Adrenal gland (tissue), 12 donors: ENCODE measurements around the gene ANKS3. TPM values are rescaled to one million over a fixed set of nuclear protein-coding genes. Genes with fewer than 3 reads are reported as not detected.

ENCODE experiments used
- DNase-seq, 7 donors: peaks; one replicate each; pipeline ENCODE4 v3.0.0-alpha.2; 2019 to 2020
- H3K27ac ChIP-seq, 5 donors: fragments of 200-600 bp; sonication (generic) in 4 of 5; 1 replicate in 3 of 5; 2 replicates in 2 of 5; pipeline versions ENCODE4 v1.5.1 to v1.8.0; 2016 to 2020; ENCODE audit warnings: mild to moderate bottlenecking in 1 of 5
- H3K27me3 ChIP-seq: fragments of 200-600 bp; 2 replicates; pipeline ENCODE4 v1.8.0; 2021
- H3K36me3 ChIP-seq, 2 donors: fragments of 200-600 bp; replicated peaks in 1 of 2; 1 replicate in 1 of 2; 2 replicates in 1 of 2; pipeline versions ENCODE4 v1.5.1 to v1.8.0; 2018 to 2022
- H3K4me1 ChIP-seq, 2 donors: fragments of 200-600 bp; replicated peaks in 1 of 2; 1 replicate in 1 of 2; 2 replicates in 1 of 2; pipeline versions ENCODE4 v1.5.1 to v1.8.0; 2018 to 2021
- H3K4me3 ChIP-seq, 4 donors: fragments of 200-600 bp; sonication (generic) in 3 of 4; one replicate each; pipeline ENCODE4 v1.5.1; 2016 to 2018
- H3K9me3 ChIP-seq, 3 donors: fragments of 200-600 bp; sonication (generic) in 1 of 3; replicated peaks in 1 of 3; 1 replicate in 2 of 3; 2 replicates in 1 of 3; pipeline versions ENCODE4 v1.5.1 to v1.8.0; 2016 to 2021
- CTCF ChIP-seq, 6 experiments: fragments of 450-650 bp in 4 of 6; fragments of 200-600 bp in 2 of 6; sonication (generic) in 1 of 6; IDR thresholded peaks; 1 replicate in 5 of 6; 2 replicates in 1 of 6; pipeline versions ENCODE4 v1.5.1 to v1.8.0; 2016 to 2021; ENCODE audit warnings: antibody characterized with exemption in 6 of 6, mild to moderate bottlenecking in 2 of 6, moderate library complexity in 1 of 6
- POLR2A ChIP-seq, 2 donors: fragments of 450-650 bp; IDR thresholded peaks; one replicate each; pipeline ENCODE4 v1.6.1; 2017; ENCODE audit warnings: antibody characterized with exemption in 2 of 2, mild to moderate bottlenecking in 2 of 2, moderate library complexity in 1 of 2
- WGBS, 4 donors: extraction: QIAGEN DNeasy Blood & Tissue Kit in 2 of 4; methylation state at CpG; one replicate each; pipeline versions ENCODE4 v1.1.5 to v1.1.7; 2013 to 2017; 5-methylcytosine and 5-hydroxymethylcytosine counted together
- intact Hi-C, 2 donors: fragments of 100-400 bp; cut with DNase I; formaldehyde crosslinking; loops; one replicate each; pipeline versions ENCODE4 v1.14.1 to v1.15.0; 2022 to 2023
- polyA plus RNA-seq, 3 donors: library from polyadenylated mRNA; stranded (reverse); fragments of 200-250 nt in 2 of 3; fragments of 350-450 nt in 1 of 3; fragmentation: Illumina TruSeq in 1 of 3; extraction: RNeasy Lipid Tissue Mini Kit (QIAGEN cat#74804) in 1 of 3; gene quantifications; one replicate each; pipeline ENCODE4 v1.2.3, GENCODE V29; 2013 to 2014
- total RNA-seq, 9 donors: library from RNA; depleted of rRNA in 4 of 9; stranded (reverse); fragments of >200 nt in 4 of 9; fragments of 120-200 nt in 1 of 9; fragmentation: NEBNext Ultra II Directional in 1 of 9; extraction: Animal tissue kit (Norgen Biotek cat#: 25700) in 1 of 9; gene quantifications; one replicate each; pipeline versions ENCODE4 v1.1.0 to v1.2.4, GENCODE V29; 2013 to 2023
- donor health status: healthy with polysubstance abuse.
- donor health status: Bipolar disorder and iron deficiency.
- donor health status: DM: yes; HTN: yes; CAD: no.
- donor health status: DM: no; HTN: no; CAD: no.
- donor health status: DM: no; HTN: no; CAD: no.
- donor health status: DM: yes; HTN: yes; CAD: no.

The ANKS3 gene
- total and polyA plus RNA-seq, 12 donors: 7.2 to 118 (median 19.1) TPM

- intact Hi-C loops: no loop called here
- no peak for DNase-seq
- WGBS, 4 donors: 70 to 86% (median 78%) methylated on average over 4 to 5 of the region's 5 CpGs
Measured at GRCh38 chr16:4772351-4772750, 38.3 kb upstream of the ANKS3 start.

GRCh38 chr16:4771646-4772045, 37.6 kb upstream of the ANKS3 start:
- Histone ChIP-seq H3K9me3 (no peaks in the 10 kb centered on the region), H3K27ac (no peak overlapping the region), H3K4me3 (no peak overlapping the region), H3K4me1 (peaks cover 13 to 16% of the 10 kb centered on the region in 2 donors), H3K27me3 (no peaks in the 10 kb centered on the region), H3K36me3 (no peaks in the 10 kb centered on the region)
- DNase-seq: no peak
- intact Hi-C loops: no loop called here
- WGBS, 4 donors: 52 to 80% (median 58%) methylated on average over 2 to 3 of the region's 3 CpGs
- TF ChIP-seq CTCF (IDR thresholded peaks at IDR 0.05): no peak
- TF ChIP-seq POLR2A (IDR thresholded peaks at IDR 0.05): no peak

More at GRCh38 chr16:4772351-4772750, 38.3 kb upstream of the ANKS3 start:
- no peaks in the 10 kb centered on the region for H3K27me3 ChIP-seq
- no peaks in the 10 kb centered on the region for H3K9me3 ChIP-seq
- no peak overlapping the region for H3K27ac ChIP-seq
- H3K4me1 ChIP-seq: peaks cover 13 to 15% of the 10 kb centered on the region in 2 donors
- no peak for TF ChIP-seq POLR2A (IDR thresholded peaks at IDR 0.05)
- no peaks in the 10 kb centered on the region for H3K36me3 ChIP-seq
- no peak overlapping the region for H3K4me3 ChIP-seq

GRCh38 chr16:4769306-4769638, 35.2 kb upstream of the ANKS3 start:
- Histone ChIP-seq H3K4me3 (peak overlapping the region in 2 of 4 donors; percentile 50 to 54), H3K9me3 (no peaks in the 10 kb centered on the region), H3K4me1 (peaks cover 21 to 31% of the 10 kb centered on the region in 2 donors), H3K36me3 (peaks cover 0 to 10% of the 10 kb centered on the region in 2 donors), H3K27me3 (no peaks in the 10 kb centered on the region), H3K27ac (peak overlapping the region in 1 of 5 donors; percentile 83)
- no peak for DNase-seq
- TF ChIP-seq POLR2A (IDR thresholded peaks at IDR 0.05): no peak
- TF ChIP-seq CTCF (IDR thresholded peaks at IDR 0.05): no peak
- WGBS, 4 donors: 51 to 57% (median 54%) methylated on average over 7 of the region's 7 CpGs
- intact Hi-C loops: no loop called here

GRCh38 chr16:4768549-4769305, 34.7 kb upstream of the ANKS3 start:
- intact Hi-C loops: no loop called here
- peak overlapping the region; percentile 37 to 91 (median 83) for H3K27ac ChIP-seq
- peak; percentile 97 to 99 (median 97) for DNase-seq
- 4 to 11% (median 5%) methylated on average over 11 to 48 of the region's 48 CpGs for WGBS, 4 donors
- H3K4me3 ChIP-seq: peak overlapping the region in 3 of 4 donors; percentile 20 to 54 (median 50)
- H3K27me3 ChIP-seq: no peaks in the 10 kb centered on the region
- peaks cover 21 to 31% of the 10 kb centered on the region in 2 donors for H3K4me1 ChIP-seq
- peaks cover 0 to 16% of the 10 kb centered on the region in 2 donors for H3K36me3 ChIP-seq
- H3K9me3 ChIP-seq: no peaks in the 10 kb centered on the region
- TF ChIP-seq CTCF (IDR thresholded peaks at IDR 0.05) (no peak), POLR2A (IDR thresholded peaks at IDR 0.05) (peak; percentile 31 to 86)
